HG02884 (cell line): ENCODE measurements around the gene CWC25.
"Not testable (repeated sequence)": the region's sequence is repeated elsewhere in the genome, so short reads cannot be mapped to it uniquely, and the experiment has no call there.

Source experiments
- ATAC-seq: cut with Tn5 transposase; IDR thresholded peaks from one replicate; pipeline ENCODE4 v1.9.1; 2021; ENCODE audit warnings: mild to moderate bottlenecking, moderate library complexity; ENCODE audit not compliant: unreplicated experiment

Gene CWC25

DNA sequence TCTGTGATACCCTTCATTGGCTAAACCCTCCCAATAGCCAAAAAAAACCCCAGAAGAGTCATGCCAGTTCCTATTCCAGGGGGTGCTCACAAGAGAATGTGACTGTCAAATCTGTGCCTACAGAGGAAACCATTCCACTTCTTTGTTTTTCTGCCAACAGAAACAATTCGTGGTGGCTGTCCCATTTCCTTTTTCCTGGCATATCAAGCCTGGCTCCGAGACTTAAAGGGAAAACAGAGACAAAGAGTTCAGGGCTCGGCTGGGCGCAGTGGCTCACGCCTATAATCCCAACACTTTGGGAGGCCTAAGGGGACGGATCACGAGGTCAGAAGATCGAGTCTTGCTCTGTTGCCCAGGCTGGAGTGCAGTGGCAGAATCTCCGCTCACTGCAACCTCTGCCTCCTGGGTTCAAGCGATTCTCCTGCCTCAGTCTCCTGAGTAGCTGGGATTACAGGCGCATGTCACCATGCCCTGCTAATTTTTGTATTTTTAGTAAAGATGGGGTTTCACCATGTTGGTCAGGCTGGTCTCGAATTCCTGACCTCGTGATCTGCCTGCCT, 34.9 kb downstream of the CWC25 start:
- not testable (repeated sequence) for ATAC-seq

GRCh38 chr17:38789185-38789584, 35.9 kb downstream of the CWC25 start:
- ATAC-seq, result no peak

DNA sequence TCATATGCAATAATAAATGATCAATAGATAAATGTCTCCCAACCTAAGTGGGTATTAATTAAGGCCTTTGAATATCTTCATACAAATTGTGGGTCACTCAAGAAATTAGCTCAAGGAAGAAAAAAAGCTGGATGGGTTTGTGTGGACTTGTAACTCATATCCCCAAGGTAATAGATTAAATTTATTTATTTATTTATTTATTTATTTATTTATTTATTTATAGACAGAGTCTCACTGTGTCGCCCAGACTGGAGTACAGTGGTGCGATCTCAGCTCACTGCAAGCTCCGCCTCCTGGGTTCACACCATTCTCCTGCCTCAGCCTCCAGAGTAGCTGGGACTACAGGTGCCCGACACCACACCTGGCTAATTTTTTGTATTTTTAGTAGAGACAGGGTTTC, 37.1 kb downstream of the CWC25 start:
- not testable (repeated sequence) for ATAC-seq

DNA sequence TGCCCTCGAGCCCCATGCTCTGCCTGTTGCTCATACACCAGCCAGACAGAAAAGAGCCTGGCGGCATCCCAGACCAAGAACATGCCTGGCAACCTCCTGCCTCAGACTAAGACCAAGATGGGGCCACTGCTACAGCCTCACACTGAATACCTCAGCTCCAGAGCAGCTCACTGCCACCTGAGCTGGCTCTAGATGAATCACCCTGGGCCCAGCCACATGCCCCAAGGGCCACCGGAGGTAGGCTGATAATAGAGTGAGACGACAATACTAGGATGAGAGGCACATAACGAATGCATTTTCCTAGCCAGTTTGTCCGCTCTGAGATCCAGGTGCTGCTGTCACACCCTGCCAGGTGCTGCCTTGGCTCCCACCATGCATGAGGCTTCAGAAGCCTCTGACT, 38.7 kb downstream of the CWC25 start:
- ATAC-seq, result no peak

DNA sequence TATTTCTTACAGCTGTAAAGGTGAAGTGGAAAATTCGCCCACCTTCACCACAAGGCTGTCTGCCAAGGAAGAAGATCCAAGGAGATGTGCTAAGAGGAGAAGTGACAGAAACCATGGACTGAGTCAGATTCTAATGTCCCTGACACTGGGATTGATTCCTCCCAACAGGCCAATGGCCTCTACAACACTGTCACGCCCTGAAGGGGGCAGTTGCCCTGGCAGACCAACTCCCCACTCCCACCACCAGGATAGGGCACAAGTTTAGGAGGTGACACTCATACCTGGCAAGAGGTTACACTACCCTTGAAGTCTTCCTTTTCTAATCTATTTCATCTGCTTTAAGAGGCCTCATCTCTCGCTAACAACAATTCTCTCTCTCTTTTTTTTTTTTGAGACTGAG, 41.9 kb downstream of the CWC25 start:
- ATAC-seq, result no peak

- ATAC-seq, result no peak
These were observed 45.0 kb downstream of the CWC25 start for GRCh38 chr17:38779965-38780752.

DNA sequence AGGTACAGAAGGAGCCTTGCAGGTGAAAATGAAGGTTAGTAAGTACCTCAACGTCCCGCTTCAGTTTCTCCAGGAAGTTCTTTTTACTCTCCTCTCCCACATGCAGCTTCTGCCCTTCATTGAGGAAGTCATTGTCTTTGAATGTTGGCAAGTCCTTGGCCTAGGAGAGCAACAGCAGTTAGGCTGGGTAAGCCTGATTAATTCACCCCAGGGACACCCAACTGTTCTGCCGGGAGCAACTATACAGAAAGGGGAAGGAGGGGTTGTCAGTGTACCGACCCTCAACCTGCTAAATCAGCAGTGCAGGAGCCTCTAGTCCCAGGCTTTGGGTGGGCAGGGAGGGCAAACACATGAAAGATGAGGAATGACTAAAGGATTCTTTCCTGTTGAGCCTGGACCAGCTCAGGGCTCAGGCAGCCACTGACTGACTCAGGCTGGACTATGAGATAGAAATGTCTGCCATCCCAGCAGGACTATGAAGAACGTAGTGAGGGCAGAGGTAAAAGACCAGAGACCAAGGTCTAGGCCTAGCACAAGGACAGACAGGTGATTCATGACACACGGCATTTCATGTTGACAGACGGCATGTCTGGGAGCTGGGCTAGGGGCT, 47.4 kb downstream of the CWC25 start:
- ATAC-seq, result no peak

- no peak for ATAC-seq
These were observed 51.9 kb downstream of the CWC25 start for GRCh38 chr17:38773258-38773657.

DNA sequence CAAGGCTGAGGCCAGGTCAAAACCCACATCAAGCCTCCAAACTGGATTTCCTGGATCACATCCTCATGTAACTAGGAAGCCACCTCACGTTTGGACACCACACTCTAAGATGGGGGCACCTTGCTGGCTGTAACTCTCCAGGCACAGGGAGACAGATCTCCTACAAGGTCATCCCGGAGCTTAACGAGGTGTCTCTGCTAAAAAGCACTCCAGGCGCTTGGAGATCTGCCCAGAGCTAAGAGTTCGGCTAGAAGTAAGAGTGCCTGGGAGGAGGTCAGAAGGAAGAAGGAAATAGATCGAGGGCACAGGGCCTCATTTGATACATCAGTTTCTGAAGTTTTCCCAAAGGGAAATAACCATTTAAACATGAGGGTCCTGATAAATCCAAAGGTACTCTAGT, 56.7 kb downstream of the CWC25 start:
- ATAC-seq, result no peak

GRCh38 chr17:38766341-38766740, 58.8 kb downstream of the CWC25 start:
- no peak for ATAC-seq

GRCh38 chr17:38762231-38762630, 62.9 kb downstream of the CWC25 start:
- ATAC-seq, result no peak

GRCh38 chr17:38761612-38762011, 63.5 kb downstream of the CWC25 start:
- ATAC-seq, result no peak

DNA sequence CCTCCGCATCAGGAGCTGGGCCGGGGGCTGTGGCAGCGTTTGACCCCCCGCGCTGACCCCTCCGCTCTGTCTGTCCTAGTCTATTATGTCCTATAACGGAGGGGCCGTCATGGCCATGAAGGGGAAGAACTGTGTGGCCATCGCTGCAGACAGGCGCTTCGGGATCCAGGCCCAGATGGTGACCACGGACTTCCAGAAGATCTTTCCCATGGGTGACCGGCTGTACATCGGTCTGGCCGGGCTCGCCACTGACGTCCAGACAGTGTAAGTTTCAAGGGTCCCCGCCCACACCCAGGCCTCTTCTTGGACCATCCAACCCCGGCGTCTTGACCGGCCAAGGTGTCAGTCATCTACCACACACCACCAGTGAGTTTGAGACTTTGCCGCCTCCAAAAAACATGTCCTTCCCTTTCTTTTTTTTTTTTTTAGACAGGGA, 72.0 kb downstream of the CWC25 start:
- ATAC-seq, result no peak

GRCh38 chr17:38752308-38753070, 72.6 kb downstream of the CWC25 start, which contains the start of gene PSMB3:
PSMB3 (plus strand) TSS chr17:38752741; CDS start chr17:38752827, 86 bp downstream.
- peak; percentile 77 for ATAC-seq

DNA sequence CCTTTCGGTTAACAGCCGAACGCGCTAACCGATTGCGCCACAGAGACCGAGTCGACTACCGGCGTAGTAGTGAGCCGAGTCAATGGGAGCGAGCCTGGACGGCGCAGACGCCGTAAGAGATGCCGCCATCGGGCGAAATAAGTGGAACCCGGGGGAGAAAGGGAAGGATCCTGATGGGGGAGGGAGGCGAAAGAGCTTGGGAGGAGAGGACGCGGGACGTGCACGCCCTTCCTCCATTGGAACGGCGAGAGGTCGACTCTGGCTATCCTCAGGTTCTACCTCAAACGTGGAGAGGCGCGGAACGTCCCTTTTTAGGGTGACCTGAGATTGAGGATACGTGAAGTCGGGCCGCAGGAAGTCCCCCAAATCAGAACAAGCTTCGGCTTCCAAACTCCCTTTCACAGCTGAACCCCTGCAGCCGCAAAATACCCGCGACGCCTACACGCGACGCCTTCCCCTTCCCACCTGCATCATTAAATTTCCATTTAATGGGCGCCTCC, 73.3 kb downstream of the CWC25 start:
- ATAC-seq, result no peak

DNA sequence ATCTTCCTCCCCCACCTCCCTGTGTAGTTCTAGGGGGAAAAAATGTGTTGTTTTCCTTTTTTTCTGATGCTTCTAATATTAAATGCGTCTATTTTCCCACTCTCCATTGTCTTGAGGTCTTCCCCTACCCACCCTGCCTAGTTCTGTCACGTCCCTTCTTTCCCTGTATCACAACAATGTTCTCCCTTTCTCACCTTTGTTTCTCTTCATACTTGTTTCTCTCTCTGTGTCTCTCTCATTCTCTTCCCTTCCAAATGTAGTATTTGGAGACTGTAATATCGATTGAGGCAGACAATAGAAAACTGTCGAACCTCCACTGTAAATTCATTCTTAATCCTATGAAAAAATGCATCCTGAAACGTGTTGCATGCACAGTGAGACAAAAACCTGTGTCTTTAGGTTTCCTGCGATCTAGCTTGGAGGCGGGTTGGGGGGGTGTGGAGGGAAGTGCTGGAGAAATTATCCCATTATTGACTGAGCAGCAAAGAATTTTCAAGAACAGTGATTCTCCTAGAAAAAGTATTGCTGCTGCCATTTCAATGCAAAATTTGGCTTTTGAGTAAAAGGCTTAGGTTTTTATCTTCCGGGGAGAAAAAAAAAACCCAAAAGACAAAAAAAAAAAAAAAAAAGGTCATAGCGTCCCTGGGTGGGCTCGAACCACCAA, 73.8 kb downstream of the CWC25 start:
- no peak for ATAC-seq
